Adrenal gland (tissue), 12 donors: ENCODE data around the gene SLC6A15. TPM values are rescaled to one million over a fixed set of nuclear protein-coding genes. Genes with fewer than 3 reads are reported as not detected.

ENCODE experiments used
- DNase-seq, 7 donors: peaks; one replicate each; pipeline ENCODE4 v3.0.0-alpha.2; 2019 to 2020
- H3K27ac ChIP-seq, 5 donors: fragments of 200-600 bp; sonication (generic) in 4 of 5; 1 replicate in 3 of 5; 2 replicates in 2 of 5; pipeline versions ENCODE4 v1.5.1 to v1.8.0; 2016 to 2020; ENCODE audit warnings: mild to moderate bottlenecking in 1 of 5
- H3K27me3 ChIP-seq: fragments of 200-600 bp; 2 replicates; pipeline ENCODE4 v1.8.0; 2021
- H3K36me3 ChIP-seq, 2 donors: fragments of 200-600 bp; replicated peaks in 1 of 2; 1 replicate in 1 of 2; 2 replicates in 1 of 2; pipeline versions ENCODE4 v1.5.1 to v1.8.0; 2018 to 2022
- H3K4me1 ChIP-seq, 2 donors: fragments of 200-600 bp; replicated peaks in 1 of 2; 1 replicate in 1 of 2; 2 replicates in 1 of 2; pipeline versions ENCODE4 v1.5.1 to v1.8.0; 2018 to 2021
- H3K4me3 ChIP-seq, 4 donors: fragments of 200-600 bp; sonication (generic) in 3 of 4; one replicate each; pipeline ENCODE4 v1.5.1; 2016 to 2018
- H3K9me3 ChIP-seq, 3 donors: fragments of 200-600 bp; sonication (generic) in 1 of 3; replicated peaks in 1 of 3; 1 replicate in 2 of 3; 2 replicates in 1 of 3; pipeline versions ENCODE4 v1.5.1 to v1.8.0; 2016 to 2021
- POLR2A ChIP-seq, 2 donors: fragments of 450-650 bp; IDR thresholded peaks; one replicate each; pipeline ENCODE4 v1.6.1; 2017; ENCODE audit warnings: antibody characterized with exemption in 2 of 2, mild to moderate bottlenecking in 2 of 2, moderate library complexity in 1 of 2
- WGBS, 4 donors: extraction: QIAGEN DNeasy Blood & Tissue Kit in 2 of 4; methylation state at CpG; one replicate each; pipeline versions ENCODE4 v1.1.5 to v1.1.7; 2013 to 2017; 5-methylcytosine and 5-hydroxymethylcytosine counted together
- intact Hi-C, 2 donors: fragments of 100-400 bp; cut with DNase I; formaldehyde crosslinking; loops; one replicate each; pipeline versions ENCODE4 v1.14.1 to v1.15.0; 2022 to 2023
- polyA plus RNA-seq, 3 donors: library from polyadenylated mRNA; stranded (reverse); fragments of 200-250 nt in 2 of 3; fragments of 350-450 nt in 1 of 3; fragmentation: Illumina TruSeq in 1 of 3; extraction: RNeasy Lipid Tissue Mini Kit (QIAGEN cat#74804) in 1 of 3; gene quantifications; one replicate each; pipeline ENCODE4 v1.2.3, GENCODE V29; 2013 to 2014
- total RNA-seq, 9 donors: library from RNA; depleted of rRNA in 4 of 9; stranded (reverse); fragments of >200 nt in 4 of 9; fragments of 120-200 nt in 1 of 9; fragmentation: NEBNext Ultra II Directional in 1 of 9; extraction: Animal tissue kit (Norgen Biotek cat#: 25700) in 1 of 9; gene quantifications; one replicate each; pipeline versions ENCODE4 v1.1.0 to v1.2.4, GENCODE V29; 2013 to 2023
- TF ChIP-seq, protein P1 (sequence below), 6 experiments: fragments of 450-650 bp in 4 of 6; fragments of 200-600 bp in 2 of 6; sonication (generic) in 1 of 6; IDR thresholded peaks; 1 replicate in 5 of 6; 2 replicates in 1 of 6; pipeline versions ENCODE4 v1.5.1 to v1.8.0; 2016 to 2021; ENCODE audit warnings: antibody characterized with exemption in 6 of 6, mild to moderate bottlenecking in 2 of 6, moderate library complexity in 1 of 6
- donor health status: healthy with polysubstance abuse.
- donor health status: Bipolar disorder and iron deficiency.
- donor health status: DM: yes; HTN: yes; CAD: no.
- donor health status: DM: no; HTN: no; CAD: no.
- donor health status: DM: no; HTN: no; CAD: no.
- donor health status: DM: yes; HTN: yes; CAD: no.

The SLC6A15 gene
- total and polyA plus RNA-seq, 12 donors: 0.16 to 2.0 (median 0.50) TPM; not detected in 5

DNA sequence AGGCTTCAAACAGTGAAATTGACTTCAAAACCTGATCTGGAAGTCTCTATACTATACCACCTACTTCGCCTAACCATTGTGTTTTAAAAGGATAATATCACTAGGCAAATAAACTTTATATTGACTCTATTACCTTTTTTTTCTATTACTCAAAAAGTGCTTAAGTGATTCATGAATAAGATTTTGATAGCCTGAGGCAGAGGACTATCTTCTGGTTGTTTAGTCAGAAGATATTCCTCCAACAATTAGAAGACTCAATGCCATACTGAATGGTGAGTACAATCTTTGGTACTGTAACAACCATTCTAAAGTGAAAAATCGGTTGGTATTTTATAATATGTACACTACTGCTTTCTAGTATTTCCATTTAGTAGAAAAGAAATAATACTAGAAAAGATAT lies 22.8 kb downstream of the SLC6A15 start:
- intact Hi-C loops: no loop called here
- no peak overlapping the region for H3K4me3 ChIP-seq
- H3K36me3 ChIP-seq: no peaks in the 10 kb centered on the region
- WGBS, 4 donors: 53 to 63% (median 57%) methylated on average over 2 of the region's 2 CpGs
- no peaks in the 10 kb centered on the region for H3K9me3 ChIP-seq
- H3K4me1 ChIP-seq: no peaks in the 10 kb centered on the region
- H3K27me3 ChIP-seq: no peaks in the 10 kb centered on the region
- no peak overlapping the region for H3K27ac ChIP-seq
- DNase-seq: no peak
- TF ChIP-seq, protein P1, sequence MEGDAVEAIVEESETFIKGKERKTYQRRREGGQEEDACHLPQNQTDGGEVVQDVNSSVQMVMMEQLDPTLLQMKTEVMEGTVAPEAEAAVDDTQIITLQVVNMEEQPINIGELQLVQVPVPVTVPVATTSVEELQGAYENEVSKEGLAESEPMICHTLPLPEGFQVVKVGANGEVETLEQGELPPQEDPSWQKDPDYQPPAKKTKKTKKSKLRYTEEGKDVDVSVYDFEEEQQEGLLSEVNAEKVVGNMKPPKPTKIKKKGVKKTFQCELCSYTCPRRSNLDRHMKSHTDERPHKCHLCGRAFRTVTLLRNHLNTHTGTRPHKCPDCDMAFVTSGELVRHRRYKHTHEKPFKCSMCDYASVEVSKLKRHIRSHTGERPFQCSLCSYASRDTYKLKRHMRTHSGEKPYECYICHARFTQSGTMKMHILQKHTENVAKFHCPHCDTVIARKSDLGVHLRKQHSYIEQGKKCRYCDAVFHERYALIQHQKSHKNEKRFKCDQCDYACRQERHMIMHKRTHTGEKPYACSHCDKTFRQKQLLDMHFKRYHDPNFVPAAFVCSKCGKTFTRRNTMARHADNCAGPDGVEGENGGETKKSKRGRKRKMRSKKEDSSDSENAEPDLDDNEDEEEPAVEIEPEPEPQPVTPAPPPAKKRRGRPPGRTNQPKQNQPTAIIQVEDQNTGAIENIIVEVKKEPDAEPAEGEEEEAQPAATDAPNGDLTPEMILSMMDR (IDR thresholded peaks at IDR 0.05): no peak
- no peak for TF ChIP-seq POLR2A (IDR thresholded peaks at IDR 0.05)

DNA sequence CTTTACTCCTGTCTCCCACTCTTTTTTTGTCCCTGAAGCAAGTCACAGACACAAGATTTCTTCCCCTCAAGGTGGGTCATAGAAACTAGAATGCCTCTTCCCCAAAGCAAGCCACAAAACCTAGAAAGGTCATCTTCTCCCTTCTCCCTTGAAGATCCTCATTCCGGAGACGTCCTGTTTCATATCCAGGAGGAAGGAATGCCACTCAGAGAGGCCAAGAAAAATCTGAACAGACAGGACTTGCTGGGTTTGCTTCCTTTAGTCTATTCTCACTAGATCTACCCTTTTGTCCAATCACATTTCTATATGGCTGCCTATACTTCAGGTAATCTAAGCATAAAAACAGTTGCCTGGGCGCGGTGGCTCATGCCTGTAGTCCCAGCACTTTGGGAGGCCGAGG lies 23.7 kb downstream of the SLC6A15 start:
- H3K27ac ChIP-seq: no peak overlapping the region
- H3K4me3 ChIP-seq: no peak overlapping the region
- no peaks in the 10 kb centered on the region for H3K4me1 ChIP-seq
- no peaks in the 10 kb centered on the region for H3K36me3 ChIP-seq
- DNase-seq: no peak
- TF ChIP-seq POLR2A (IDR thresholded peaks at IDR 0.05): no peak
- TF ChIP-seq, protein P1 (IDR thresholded peaks at IDR 0.05): no peak
- H3K27me3 ChIP-seq: no peaks in the 10 kb centered on the region
- WGBS, 4 donors: 80 to 90% (median 82%) methylated on average over 5 of the region's 5 CpGs
- H3K9me3 ChIP-seq: no peaks in the 10 kb centered on the region
- intact Hi-C loops: no loop called here

GRCh38 chr12:84877340-84877739 lies 35.3 kb downstream of the SLC6A15 start:
- Histone ChIP-seq H3K27ac (no peak overlapping the region), H3K4me1 (no peaks in the 10 kb centered on the region), H3K27me3 (no peaks in the 10 kb centered on the region), H3K36me3 (no peaks in the 10 kb centered on the region), H3K9me3 (no peaks in the 10 kb centered on the region), H3K4me3 (no peak overlapping the region)
- 46 to 56% (median 52%) methylated on average over 2 of the region's 2 CpGs for WGBS, 4 donors
- intact Hi-C loops: no loop called here
- no peak for DNase-seq
- TF ChIP-seq POLR2A (IDR thresholded peaks at IDR 0.05): no peak
- TF ChIP-seq, protein P1 (IDR thresholded peaks at IDR 0.05): no peak

- H3K4me1 ChIP-seq: no peaks in the 10 kb centered on the region
- WGBS, 4 donors: 38 to 47% (median 44%) methylated on average over 4 of the region's 4 CpGs
- intact Hi-C loops: loop anchor here in 1 of 2 donors (2.0 kb wide), 1 partner anchor 154 kb away; no protein-coding TSS in a partner anchor
- H3K27me3 ChIP-seq: no peaks in the 10 kb centered on the region
- TF ChIP-seq POLR2A (IDR thresholded peaks at IDR 0.05): no peak
- TF ChIP-seq, protein P1 (IDR thresholded peaks at IDR 0.05): no peak
- DNase-seq: no peak
- no peak overlapping the region for H3K4me3 ChIP-seq
- no peaks in the 10 kb centered on the region for H3K9me3 ChIP-seq
- no peaks in the 10 kb centered on the region for H3K36me3 ChIP-seq
- H3K27ac ChIP-seq: no peak overlapping the region
Measured at GRCh38 chr12:84875241-84875640, 37.4 kb downstream of the SLC6A15 start.
